LoVo (cell line): ENCODE results near the gene PPP1R27.

Source experiments
- DNase-seq: peaks from one replicate; pipeline ENCODE4 v3.0.0-alpha.2; 2016; ENCODE audit warnings: low spot score

Gene PPP1R27

DNA sequence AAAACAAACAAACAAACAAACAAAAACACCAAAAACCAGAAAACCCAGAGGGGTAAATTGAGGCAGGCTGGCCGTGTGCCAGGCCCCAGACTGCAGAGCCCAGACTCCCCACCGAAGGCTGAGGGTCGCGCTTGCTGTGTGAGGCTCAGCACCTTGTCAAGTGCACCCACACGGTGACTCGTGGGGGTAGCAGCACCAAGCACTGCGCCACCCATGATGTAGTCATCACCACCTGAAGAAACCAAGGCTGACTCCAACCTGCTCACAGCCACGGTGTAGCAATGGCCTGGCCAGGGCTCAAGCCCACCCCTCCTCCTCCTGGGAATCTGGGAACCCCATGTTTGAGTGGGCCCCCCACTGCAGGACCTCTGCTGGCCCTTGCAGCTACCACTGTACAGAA is 13.7 kb downstream of the PPP1R27 start:
- no peak for DNase-seq

- no peak for DNase-seq
Observed at GRCh38 chr17:81819708-81820107, 15.1 kb downstream of the PPP1R27 start.

GRCh38 chr17:81817758-81818147 is 17.1 kb downstream of the PPP1R27 start:
- no peak for DNase-seq

DNA sequence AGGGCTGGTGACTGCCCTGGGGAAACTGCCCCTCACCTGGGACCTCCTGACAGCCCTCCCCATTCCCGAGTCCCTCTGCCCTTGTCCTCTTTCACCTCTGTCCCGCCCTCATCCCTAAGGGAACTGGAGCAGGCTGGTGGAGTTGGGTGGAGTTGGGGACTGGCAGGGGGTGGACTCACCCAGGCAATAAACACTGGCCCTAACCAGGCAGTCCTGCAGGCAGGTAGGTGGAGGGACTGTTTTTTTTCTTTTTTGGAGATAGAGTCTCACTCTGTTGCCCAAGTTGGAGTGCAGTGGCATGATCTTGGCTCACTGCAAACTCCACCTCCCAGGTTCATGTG is 19.2 kb downstream of the PPP1R27 start:
- no peak for DNase-seq

DNA sequence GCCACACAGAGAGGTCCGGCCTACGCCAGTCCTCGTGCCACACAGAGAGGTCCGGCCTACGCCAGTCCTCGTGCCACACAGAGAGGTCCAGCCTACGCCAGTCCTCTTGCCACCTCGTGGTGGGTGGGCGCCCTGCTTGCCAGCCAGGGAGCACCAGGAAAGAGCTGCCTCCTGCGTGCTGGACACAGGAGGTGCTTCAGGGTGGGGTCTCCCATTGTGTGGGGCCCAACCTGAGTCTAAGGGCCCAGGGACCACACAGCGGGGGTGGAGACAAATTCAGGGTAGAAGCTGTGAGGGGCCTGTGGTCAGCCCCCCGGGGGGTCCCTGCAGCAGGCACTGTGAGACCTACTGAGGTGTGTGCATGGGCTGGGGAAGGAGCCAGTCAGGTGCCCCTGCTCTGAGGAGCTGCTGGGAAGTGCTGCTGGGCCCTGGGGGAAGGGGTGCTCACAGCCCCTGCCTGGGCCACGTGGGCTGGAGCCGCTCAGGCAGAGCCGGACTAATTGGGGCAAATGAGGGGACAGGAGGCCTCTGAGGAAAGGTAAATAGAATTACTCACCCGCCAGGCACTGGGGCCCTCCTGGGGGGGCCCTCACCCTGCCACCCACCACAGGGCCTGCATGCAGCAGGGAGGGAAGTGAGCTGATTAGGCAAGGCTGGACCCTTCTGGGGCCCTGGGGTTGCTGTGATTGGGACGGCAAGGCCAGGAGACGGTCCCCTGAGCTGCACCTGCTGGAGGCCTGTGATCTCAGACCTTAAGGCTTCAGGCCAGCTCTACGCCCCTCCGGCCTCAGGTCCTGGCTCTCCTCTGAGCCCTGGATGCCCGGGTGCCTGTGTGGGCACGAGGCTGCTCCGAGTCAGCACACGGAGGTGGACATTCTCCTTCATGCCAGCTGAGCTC is 19.9 kb downstream of the PPP1R27 start:
- DNase-seq = no peak

- no peak for DNase-seq
Observed at GRCh38 chr17:81813861-81814683, 20.8 kb downstream of the PPP1R27 start.

DNA sequence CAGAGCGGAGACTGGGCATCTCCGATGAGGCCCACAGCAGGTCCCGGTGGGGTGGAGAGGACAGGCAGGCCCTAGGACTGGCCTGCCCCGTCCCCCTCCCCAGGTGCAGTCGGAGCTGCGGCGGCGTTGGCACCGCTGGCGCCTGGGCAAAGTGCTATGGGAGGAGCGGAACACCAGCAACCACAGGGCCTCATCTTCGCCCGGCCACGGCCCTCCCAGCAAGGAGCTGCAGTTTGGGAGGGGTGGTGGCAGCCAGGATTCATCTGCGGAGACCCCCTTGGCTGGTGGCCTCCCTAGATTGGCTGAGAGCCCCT is 21.5 kb downstream of the PPP1R27 start:
- DNase-seq = no peak

- DNase-seq = no peak
Observed at GRCh38 chr17:81812571-81813370, 22.1 kb downstream of the PPP1R27 start.

DNA sequence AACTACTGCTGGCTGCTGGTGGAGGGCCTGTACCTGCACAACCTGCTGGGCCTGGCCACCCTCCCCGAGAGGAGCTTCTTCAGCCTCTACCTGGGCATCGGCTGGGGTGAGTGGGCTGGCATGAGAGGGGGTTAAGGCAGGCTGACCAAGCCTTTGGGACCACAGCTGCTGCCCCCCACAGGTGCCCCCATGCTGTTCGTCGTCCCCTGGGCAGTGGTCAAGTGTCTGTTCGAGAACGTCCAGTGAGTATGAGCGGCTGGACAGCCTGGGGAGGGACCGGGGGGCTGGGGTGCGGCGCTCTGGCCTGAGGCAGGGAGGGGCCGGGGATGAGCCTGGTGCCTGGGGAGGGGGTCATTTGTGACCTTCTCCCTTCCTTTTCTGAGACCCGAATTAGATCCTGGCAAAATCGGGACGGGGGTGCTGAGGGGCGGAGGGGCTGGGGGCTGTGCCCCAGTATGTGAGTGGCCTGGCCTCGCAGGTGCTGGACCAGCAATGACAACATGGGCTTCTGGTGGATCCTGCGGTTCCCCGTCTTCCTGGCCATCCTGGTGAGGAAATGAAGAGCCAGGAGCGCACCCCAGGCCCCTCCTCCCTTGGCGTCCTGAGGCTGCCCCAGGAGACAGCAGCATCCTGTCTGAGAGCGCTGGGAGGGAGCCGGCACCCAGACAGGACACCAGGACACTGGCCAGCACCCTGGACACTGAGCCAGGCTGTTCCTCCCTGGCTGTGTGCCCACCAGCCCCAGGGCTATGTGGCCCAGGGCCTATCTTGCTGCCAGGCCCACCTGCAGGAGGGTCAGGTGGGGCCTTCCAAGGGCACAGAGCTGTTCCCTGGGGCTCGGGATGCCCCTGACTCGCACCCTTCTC is 22.9 kb downstream of the PPP1R27 start:
- no peak for DNase-seq

DNA sequence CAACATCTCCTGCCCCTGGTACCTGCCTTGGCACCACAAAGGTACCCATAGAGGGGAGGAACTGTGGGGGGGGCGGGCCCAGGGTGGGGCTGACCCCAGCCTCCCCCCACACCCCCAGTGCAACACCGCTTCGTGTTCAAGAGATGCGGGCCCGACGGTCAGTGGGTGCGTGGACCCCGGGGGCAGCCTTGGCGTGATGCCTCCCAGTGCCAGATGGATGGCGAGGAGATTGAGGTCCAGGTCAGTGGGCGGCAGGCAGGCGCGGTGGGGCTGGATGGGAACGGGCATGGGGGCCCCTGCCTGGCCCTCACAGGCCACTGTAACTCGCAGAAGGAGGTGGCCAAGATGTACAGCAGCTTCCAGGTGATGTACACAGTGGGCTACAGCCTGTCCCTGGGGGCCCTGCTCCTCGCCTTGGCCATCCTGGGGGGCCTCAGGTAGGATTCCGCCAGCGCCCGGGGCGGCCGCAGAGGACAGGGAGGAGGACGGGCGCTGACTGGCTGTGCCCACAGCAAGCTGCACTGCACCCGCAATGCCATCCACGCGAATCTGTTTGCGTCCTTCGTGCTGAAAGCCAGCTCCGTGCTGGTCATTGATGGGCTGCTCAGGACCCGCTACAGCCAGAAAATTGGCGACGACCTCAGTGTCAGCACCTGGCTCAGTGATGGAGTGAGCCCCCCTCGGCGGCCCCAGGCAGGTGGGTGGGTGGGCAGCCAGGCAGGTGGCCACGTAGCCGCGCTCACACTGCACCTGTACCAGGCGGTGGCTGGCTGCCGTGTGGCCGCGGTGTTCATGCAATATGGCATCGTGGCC is 23.8 kb downstream of the PPP1R27 start:
- DNase-seq = no peak

DNA sequence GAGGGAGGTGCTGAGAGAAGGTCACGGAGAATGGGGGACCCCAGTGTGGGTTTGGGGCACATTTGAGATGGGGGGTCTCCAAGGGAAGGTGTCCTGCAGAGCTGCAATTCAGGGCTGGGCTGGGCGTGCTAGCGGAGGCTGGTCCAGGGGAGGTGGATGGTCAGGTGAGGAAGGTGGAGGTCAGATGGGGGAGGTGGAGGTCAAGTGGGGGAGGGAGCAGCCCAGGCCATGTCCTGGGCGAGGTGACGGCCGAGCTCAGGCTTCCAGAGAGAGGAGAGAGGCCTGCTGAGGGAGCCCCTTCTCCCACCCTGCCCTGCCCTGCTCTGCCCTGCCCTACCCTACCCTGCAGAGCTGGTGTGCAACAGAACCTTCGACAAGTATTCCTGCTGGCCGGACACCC is 24.4 kb downstream of the PPP1R27 start:
- no peak for DNase-seq

DNA sequence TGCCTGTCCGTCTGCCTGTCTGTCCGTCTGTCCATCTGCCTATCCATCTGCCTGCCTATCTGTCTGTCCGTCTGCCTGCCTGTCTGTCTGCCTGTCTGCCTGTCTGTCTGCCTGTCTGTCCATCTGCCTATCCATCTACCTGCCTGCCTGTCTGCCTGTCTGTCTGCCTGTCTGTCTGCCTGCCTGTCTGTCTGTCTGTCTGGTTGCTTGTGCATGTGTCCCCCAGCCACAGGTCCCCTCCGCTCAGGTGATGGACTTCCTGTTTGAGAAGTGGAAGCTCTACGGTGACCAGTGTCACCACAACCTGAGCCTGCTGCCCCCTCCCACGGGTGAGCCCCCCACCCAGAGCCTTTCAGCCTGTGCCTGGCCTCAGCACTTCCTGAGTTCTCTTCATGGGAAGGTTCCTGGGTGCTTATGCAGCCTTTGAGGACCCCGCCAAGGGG is 25.3 kb downstream of the PPP1R27 start:
- no peak for DNase-seq

DNA sequence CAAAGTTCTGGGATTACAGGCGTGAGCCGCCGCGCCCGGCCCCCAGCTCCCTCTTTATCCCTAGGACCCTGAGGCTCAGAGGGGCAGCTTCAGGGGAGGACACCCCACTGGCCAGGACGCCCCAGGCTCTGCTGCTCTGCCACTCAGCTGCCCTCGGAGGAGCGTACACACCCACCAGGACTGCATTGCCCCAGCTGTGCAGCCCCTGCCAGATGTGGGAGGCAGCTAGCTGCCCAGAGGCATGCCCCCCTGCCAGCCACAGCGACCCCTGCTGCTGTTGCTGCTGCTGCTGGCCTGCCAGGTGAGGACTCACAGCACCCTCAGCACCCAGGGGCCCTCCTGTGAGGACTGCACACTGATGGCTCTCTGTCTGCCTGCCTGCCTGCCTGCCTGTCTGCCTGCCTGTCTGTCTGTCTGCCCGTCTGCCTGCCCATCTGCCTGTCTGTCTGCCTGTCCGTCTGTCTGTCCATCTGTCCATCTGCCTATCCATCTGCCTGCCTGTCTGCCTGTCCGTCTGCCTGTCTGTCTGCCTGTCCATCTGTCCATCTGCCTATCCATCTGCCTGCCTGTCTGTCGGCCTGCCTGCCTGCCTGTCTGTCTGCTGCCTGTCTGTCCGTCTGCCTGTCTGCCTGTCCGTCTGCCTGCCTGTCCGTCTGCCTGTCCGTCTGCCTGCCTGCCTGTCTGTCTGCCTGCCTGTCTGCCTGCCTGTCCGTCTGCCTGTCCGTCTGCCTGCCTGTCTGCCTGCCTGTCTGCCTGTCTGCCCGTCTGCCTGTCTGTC is 25.9 kb downstream of the PPP1R27 start:
- no peak for DNase-seq

GRCh38 chr17:81807839-81808238 is 27.0 kb downstream of the PPP1R27 start:
- no peak for DNase-seq

DNA sequence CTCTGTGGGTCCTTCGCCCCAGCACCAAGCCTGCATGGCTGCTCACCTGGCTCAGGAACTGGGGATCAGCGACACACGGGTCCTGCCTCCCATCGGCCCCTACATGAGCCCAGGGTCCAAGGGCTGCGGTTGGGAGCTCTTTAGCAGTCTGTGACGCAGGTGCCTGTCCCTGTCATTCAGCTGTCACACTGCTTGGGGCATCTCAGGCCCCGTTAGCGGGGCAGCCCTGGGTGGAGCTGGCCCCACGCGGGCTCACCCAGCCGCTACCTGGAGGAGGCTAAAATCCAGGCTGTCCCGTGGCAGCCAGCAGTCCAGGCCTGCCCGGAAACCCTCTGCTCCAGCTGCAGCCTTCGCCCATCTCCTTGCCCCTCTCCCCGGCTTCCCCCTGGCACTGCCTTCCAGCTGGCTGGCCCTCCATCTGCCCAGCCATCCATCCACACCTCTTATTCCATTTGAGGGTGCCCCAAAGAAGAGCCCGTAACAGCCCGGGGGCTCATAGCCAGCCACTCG is 27.6 kb downstream of the PPP1R27 start:
- no peak for DNase-seq

- no peak for DNase-seq
Observed at GRCh38 chr17:81806461-81807209, 28.2 kb downstream of the PPP1R27 start.

DNA sequence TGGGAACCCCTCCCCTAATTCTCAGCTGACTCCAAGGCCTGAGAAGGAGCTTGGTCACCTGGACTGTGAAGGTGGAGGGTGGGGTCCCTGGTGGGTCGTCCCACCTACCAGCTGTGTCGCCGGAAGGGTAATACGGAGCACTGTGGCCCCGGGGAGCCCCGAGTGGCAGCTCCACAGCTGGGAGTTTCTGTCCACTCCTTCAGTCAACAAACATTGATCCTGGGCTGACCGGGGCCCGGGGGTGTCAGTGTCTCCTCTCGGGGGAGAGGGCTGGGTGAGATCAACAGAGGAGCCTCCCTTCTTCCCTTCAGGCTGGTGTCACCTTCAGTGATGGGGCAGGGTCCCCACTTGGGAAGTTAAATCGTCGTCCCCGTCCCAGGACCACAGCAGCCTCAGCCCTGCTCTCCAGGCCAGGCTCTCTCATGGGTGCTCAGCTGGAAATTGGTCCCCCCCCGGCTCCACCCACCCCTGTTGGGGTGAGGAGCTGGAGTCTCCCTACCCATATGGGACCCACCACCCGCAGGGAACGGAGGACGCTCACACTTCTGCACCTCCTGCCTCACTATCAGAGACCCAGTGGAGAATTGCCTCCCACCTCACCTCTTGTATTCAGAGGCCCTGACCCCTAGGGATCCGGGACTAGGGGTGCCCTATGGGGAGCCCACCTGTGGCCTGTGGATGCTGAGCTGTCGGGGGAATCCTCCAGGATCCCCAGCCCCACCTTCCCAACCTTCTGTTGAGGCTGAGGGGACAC is 29.0 kb downstream of the PPP1R27 start:
- no peak for DNase-seq
